GM19438 (cell line): ENCODE measurements around the gene SPX.

ENCODE experiments used
- ATAC-seq: cut with Tn5 transposase; IDR thresholded peaks from one replicate; pipeline ENCODE4 v1.9.1; 2021; ENCODE audit warnings: low read depth; ENCODE audit not compliant: unreplicated experiment

Gene SPX

DNA sequence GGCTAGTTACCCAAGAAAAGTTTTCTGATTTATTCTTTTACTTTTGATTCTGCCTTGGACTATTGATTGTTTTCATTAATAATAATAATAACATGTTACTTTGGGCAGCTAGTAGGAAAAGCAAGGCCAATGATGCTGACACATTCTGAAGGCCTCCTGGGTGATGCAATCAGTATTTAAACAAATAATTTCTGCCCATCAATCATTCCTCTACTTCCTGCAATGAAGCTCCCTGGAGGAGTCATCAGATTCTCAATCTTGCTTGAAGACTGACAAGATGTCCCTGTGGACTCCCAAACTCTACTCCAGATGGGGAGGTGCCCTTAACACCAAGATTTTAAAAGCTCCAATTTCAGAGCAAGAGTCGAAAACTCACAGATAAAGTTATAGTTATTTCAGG, at the start of gene SPX:
Gene SPX, plus strand, starts transcription at position 244 of the 400 bp plus-strand sequence. CDS start 177 bp downstream, outside the sequence.
- ATAC-seq: no peak

DNA sequence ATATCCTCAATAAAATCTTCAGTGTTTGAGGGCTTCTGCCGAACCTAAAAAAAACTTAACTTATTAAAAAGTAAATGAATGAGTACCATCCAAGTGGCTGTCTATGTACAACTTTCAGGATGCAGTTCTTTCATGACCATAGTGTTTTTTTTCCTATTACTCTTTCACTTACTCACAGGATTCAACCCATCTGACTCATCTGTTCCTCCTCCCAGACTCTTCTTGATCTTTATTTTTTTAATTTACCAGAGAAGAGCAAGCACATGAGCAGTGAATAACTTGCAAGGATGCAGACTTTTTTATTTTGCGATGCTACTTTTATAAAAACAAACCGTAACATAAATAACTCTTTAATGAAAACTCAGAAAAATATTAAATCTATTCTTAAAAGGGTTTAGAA, 49.1 kb upstream of the SPX start:
- ATAC-seq: no peak

- no peak for ATAC-seq
Measured at GRCh38 chr12:21478756-21479455, 47.2 kb upstream of the SPX start.

GRCh38 chr12:21483531-21483930, 42.6 kb upstream of the SPX start:
- no peak for ATAC-seq

GRCh38 chr12:21485998-21486397, 40.1 kb upstream of the SPX start:
- ATAC-seq: no peak

- ATAC-seq: no peak
Measured at GRCh38 chr12:21499765-21500164, 26.3 kb upstream of the SPX start.

- peak; percentile 0 for ATAC-seq
Measured at GRCh38 chr12:21500786-21501257, 25.3 kb upstream of the SPX start.

- ATAC-seq: peak; percentile 98
Measured at GRCh38 chr12:21501258-21502163, 24.6 kb upstream of the SPX start, which contains the start of the genes GOLT1B and RECQL. GOLT1B (plus strand) TSS chr12:21501789; CDS start chr12:21501924, 135 bp downstream. RECQL (minus strand) TSS chr12:21501635; CDS start chr12:21499570, 2,065 bp downstream.

DNA sequence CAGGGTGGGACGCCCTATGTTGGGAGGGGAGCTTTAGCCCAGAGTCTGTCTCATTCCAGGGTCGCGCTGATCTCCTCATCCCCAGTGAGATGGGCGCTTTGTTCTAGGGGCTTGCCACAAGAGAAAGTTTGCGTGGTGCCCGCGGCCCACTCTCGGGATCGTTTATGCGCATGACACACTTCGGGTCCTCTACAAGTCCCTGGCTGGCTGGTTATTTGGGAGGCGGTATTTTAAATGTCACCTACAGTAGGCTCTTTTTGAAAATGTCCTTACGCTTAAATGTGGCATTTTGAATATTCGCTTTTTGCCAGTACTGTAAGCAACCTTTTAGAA, 24.0 kb upstream of the SPX start:
- no peak for ATAC-seq

- no peak for ATAC-seq
Measured at GRCh38 chr12:21502872-21503271, 23.2 kb upstream of the SPX start.

- ATAC-seq: no peak
Measured at GRCh38 chr12:21505888-21506287, 20.2 kb upstream of the SPX start.

DNA sequence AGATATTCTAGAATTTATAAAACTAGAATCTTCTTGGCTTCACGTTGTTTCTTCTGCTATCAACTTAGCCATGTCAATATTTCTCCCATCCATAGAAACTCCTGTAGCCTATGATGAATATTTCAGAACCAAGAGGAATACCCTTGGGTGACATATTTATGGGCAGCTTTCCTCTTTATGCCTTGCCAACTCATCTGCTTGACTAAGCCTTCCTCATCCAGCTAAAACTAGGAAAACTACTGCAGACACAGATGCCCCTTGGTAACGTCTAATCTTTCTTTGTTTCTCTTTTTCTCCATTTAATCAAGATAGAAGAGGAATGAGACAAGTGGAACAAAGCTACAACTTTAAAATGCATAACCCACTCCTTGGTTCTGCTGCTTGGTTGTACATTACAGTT, 18.2 kb upstream of the SPX start:
- ATAC-seq: no peak

- peak; percentile 81 for ATAC-seq
Measured at GRCh38 chr12:21509768-21510167, 16.3 kb upstream of the SPX start.

- no peak for ATAC-seq
Measured at GRCh38 chr12:21516281-21516680, 9.8 kb upstream of the SPX start.

- no peak for ATAC-seq
Measured at GRCh38 chr12:21518451-21518850, 7.6 kb upstream of the SPX start.

GRCh38 chr12:21521541-21521940, 4.6 kb upstream of the SPX start:
- no peak for ATAC-seq

GRCh38 chr12:21523148-21523547, 2.9 kb upstream of the SPX start:
- ATAC-seq: no peak

DNA sequence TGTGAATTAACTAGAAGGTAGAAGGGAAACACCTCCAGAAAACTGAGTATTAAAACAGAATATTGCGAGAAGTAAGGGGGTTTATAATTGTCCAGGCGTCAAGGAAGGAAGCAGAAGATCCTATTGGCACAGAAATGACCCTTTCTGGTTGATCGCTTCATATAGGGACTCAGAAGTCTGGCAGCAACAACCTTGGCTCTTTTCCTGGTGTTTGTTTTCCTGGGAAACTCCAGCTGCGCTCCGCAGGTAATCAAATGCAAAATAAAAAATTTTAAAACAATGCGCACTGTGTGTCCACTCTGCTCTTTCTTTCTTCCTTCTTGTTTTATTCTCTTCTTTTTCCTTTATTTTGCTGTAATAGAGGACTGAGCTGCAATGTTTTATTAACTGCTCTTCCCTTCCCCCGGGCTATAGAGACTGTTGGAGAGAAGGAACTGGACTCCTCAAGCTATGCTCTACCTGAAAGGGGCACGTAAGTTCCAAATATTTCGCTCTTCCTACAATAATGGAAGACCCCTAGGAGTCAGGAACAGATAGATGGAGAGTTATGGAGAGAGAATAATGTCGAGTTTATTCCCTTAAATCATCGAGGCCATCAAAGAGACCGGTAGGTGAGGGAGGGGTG, 737 bp downstream of the SPX start:
- ATAC-seq: no peak

GRCh38 chr12:21527451-21528180, 1.5 kb downstream of the SPX start:
- peak; percentile 86 for ATAC-seq

DNA sequence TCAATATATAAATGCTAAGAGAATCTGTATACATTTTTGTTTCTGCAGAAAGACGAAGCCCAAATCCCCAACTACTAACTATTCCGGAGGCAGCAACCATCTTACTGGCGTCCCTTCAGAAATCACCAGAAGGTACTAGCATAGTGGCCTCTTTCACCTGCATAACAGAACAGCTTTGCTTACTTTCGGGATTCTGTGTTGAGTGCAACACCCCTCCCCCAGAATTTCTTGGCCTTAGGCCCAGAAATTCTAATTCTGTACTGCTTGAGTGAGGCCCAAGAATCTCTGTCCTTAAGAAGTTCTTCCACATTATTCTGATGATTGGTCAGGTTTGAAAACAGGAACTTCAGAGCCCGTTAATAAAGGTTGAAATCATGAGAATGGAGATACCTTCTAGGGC, 2.9 kb downstream of the SPX start:
- no peak for ATAC-seq
